NCI-H774 (cell line): ENCODE data around the gene SDC4.

ENCODE experiments used
- DNase-seq: peaks from one replicate; lab custom pipeline; 2025; lab: John Stamatoyannopoulos, UW

SDC4 gene

DNA sequence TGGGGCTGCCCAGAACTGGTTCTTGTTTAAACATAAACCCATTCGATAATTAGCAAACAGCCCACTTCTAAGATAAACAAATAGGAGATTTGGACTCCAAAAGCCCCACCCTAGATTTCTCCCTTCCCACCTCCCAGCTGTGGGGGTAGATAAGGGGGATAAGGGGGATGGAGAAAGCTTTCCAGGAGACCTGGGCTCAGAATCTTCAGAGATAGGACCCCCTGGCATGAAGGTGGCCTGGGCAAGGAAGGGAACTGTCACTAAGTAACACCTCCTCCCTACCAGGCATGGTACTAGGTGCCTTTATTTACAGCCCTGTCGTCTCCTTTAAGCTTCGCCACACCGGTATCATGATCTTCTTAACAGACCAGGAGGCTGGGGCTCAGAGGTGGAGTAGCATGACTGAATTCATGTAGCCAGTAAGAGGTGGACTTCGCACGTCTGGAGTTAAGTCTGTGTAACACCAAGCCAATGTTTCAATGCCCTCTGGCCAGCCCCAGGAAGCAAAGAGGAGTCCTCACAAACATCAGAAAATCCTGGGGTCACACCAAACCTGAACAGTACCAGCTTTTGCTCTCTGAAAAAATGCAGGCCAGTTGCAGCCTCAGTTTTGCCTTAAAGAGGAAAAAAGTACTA, 4.6 kb downstream of the SDC4 start:
- DNase-seq = peak; percentile 59

DNA sequence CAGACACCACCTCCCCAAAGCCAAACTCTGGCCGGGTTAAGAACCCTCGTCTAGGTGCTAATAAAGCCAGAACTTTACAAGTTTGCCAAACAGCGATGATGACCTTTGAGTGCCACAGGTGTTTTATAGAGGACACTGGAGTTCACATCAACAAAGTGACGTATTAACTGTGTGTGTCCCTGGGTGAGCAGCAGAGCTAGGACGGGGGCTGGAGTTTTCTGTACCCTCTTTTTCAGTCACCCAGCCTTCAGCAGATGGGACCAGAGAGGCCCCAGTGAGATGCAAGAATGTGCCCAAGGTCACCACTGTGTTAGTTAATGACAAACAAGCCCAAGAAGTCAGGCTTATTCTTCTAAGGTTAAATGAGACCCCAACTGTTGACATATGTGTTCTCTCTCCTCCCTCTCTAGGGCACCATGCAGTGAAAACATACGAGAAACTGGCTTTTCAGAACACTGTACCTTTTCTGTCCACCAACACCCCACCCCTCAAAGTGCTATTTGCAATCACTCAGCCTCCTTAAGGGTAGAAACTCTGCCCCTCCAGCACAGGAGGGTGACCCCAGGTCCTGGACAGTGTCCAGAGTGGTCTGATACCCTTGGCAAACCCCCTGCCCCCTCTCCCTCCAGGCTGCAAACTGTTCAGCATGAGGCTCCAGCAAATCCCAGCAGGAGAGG, 5.2 kb downstream of the SDC4 start:
- peak; percentile 14 for DNase-seq

DNA sequence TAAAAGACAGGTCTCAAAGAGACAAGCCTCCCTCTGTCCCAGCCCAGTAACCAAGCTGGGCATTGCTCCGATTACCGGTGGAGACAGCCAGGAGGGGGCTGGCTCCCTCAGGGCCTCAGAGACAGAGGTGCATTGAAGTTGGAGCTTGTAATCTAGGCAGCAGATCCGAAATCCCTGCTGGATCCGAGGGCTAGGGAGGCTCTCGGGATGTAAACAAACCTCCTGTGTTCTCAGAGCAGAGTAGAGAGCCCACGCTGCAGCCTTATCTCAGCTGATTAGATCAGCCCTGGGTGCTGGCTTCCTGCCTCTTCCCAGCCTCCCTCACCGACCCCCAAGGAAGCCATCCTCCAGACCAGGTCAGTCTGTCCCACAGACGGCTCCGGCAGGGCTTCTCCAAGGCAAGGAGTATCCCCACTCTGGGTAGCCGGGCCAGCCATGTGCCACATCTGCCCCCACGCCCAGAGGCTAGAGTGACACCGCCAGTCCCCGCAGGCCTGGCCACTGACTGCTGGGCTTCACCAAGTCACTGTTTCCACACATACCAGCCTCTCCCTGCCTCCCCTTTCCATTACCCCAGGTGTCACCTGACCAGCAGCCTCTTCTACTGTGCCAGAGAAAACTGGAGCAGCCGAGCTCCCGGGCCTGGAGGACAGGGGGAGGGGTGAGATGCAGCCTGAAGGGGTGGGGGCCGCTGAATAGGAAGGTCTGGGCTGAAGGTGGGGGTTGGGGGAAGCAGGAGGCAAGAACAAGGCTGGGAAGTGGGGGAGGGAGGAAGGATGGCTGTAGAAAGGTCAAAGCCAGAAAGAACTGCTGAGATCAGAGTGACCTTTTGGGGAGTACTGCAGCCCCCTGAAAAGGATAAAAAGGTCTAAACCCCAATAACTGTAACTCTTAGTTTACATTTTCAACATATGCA, 6.0 kb downstream of the SDC4 start:
- peak; percentile 38 for DNase-seq

DNA sequence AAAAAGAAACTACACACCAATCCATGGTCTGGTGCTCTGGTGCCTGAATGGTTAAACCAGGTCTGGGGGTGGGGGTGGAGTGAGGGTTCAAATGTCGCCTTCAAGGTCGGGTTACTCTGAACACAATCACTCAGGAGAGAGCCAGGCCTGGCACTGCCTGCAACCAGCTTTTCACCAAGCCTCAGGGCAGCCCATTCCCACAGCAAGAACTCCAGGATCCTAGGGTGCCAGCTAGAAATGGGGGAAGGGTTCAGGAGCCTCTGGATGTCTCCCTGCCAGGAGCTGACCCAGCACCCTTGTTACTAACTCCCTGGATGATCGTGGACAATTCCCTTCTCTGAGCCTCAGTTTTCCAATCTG, 6.7 kb downstream of the SDC4 start:
- no peak for DNase-seq

DNA sequence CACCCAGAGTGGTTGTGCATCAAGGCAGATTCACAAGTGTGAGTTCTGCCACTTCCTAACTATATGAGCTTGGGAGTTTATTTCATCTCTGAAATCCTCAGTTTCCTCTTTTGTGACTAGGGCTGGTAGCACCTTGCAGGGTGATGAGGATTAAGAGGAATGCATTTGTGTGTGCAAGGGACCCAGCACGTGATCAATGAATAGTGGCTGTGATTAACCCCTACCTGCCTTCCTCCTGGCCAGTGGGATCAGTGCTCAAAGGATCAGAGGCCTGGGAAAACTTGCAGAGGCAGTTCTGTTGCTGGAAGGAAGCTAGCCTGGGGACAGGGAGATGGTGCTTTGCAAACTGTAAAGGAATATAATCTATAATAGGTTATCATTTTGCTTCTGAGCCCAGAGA, 7.3 kb downstream of the SDC4 start:
- DNase-seq = no peak

DNA sequence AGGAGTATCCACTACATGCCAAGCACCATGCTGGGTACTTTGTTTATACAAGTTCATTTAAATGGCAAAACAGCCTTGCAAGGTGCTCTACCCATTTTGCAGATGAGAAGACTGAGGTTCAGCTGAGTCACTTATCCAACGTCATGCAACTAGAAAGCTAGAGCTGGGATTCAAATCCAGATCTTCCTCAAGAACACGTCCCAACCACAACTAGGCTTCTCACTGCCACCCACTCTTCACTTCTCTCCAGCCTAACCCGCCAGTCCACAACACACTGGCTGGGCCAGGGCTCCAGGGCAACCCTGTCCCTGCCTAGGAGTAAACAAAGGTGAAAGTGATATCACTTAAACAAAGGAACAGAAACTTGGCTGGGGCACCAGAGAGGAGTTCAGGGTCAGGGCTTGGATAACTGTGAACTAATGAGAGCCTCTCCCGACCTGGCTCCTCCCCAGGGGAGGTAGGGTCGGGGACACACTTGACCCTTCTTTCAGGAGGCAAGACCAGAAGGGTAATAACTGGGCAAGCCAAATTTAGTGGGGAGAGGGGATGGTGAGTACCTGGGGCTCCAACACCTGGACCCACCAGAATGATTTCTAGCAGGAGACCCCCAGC, 7.9 kb downstream of the SDC4 start:
- no peak for DNase-seq

DNA sequence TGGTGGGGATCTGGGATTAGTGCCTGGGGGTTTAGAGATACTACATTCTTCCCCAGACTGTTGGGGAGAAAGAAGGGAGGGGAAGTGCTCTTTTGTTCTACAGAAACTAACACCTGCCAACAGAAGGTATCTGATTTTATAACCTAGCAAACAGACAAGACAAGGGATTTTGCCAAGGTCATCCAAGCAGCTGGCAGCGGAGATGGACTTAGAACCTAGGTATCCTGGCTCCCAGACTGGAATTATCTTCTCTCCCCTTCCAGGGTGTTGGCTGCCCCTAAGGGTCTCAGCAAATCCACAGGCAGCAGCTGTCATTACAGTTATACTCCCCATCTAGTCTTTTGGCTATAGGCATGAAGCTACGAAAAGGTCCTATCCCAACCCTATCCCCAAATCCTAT, 8.4 kb downstream of the SDC4 start:
- DNase-seq = no peak

DNA sequence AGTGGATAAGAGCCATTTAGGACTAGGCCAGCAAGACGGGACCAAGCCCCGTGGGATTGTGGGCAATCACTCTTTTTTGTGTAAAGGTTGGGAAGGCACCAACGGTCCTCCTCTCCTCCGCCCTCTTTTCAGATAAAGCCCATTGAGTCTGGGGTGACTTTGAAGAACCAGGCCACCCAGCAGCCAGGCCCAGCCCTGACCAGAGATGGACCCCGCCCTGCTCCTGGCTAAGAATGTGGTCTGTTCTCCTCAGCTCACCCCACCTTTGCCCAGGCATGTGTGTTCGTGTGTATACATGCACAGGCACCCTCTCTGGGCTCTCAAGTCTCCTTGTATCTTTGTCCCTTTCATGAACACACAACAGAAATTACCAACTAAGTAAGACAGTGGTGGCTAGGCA, 9.1 kb downstream of the SDC4 start:
- DNase-seq = no peak

DNA sequence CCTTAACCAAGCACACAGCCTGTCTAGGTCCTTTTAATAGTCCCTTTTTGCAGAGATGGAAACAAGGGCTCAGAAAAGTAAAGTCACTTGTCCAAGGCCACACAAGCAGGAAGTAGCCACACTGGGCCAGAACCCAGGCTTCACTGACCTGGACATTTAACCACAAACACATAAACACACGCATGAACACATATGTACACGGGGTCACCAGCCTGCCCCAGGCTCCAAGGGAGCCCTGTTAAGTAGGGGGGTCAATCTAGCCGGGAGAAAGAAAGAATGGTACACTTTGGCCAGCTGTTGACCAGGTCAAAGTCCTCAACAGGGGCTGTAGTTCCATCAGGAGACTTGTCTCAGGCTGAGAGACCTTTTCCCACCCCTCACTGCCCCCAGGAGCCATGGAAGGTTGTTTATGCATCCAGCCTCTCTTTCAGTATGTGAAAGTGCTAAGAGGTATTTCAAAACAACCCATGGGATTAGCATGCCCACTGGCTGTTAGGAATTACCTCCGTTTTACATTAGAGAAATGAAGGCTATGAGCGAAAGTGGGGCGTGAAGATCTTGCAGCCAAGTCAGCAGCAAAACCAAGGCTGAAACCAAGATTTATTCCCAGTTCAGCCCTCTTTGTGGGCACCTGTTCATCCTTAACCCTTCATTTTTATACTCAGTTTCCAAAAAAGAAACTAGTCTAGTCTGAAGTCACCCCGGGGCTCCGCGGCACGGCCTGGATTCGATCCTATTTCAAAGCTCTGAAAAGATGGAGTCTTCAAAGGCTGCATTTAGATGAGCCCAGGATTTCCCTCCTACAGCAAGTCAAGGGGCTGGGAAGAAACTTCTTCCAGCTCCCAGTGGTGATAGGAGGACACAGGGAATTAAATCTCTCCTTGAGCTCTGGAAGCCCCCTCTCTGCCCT, 9.8 kb downstream of the SDC4 start:
- DNase-seq = no peak

DNA sequence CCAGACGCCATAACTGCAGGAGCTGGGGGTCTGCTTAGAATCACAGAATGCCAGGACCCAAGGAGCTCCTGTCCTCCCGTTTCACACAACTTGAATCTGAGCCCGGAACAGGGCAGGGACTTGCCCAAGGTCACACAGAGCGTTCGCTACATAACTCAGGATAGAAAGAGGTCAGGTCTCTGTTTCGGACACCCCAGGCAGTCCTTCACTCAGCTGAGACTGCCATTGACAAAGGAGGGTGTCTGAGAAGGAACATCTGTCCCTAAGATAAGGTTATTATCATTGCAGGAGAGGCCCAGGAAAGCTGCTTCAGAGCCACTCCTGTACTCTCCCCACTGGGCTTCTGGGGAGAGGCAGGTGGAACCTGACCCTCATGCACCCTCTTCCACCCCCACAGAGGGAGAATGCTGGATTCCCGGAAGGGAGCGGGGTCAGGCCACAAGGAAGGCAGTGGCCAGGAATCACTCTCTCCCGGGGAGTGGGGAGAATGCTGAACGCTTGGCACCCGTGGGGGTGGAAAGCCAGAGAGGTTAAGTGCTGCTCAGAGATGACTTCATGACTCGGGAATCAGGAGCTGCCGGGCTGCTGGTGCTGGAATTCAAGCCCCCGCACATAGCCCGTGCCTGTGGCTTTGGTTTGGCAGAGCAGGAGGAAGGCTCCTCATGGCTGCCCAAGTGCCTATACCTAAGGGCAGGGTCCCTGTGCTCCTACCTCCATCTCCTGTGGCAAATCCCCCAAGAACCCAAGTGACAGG, 10.7 kb downstream of the SDC4 start:
- DNase-seq = no peak

DNA sequence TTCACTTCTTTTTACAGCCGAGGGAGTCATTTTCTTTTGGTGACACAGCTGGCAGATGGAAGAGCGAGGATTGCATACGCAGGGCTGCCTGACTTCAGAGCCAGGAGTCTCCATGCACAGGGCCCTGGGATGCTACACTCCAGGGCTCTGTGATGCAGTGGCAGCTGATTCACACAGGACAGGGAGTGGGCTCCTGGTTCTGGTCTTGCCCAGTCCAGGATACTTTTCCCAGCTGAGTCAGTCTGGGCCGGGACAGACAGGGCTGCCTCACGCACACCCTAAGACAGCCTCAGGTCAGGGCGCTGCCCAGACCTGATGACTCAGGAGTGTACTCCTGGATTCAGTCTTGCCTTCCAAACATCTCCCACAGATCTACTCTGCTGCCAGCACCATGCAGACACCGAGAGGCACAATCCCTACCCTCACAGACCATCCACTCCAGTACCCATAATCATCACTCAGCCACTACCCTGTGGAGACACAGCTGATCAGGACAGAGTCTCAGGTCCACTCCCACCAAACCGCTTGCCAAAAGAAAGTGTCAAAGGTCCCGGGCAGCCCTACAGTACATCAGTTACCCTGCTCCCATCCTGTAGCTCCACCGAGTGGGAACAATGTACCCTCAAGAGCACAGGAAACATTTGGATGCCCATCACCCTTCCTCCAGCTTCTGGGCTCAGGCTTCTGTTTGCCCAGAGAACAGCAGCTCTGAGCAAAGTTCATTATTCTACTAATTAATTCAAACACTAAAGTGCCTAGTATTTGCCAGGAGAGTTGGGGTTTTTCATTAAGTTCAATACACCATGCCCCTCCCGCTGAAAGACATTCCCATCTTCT, 11.5 kb downstream of the SDC4 start:
- DNase-seq = no peak

DNA sequence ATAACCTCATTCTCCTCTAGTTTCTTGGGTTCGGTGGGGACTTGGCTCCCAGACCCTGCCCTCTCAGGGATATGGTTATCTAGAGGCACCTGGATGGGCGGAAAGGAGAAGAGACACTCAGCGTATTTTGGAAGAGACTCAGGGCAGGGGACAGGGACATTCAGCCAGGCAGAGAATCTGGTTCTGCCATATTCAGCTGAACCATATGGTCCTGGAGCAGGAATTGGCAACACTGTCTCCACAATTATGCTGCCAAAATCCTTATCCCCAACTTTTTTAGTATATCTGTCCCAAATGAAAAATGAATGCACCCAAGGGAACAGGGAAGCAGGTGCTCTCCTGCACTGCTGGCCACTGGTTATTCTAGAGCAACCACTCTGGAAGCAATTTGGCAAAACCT, 17.7 kb downstream of the SDC4 start:
- no peak for DNase-seq

DNA sequence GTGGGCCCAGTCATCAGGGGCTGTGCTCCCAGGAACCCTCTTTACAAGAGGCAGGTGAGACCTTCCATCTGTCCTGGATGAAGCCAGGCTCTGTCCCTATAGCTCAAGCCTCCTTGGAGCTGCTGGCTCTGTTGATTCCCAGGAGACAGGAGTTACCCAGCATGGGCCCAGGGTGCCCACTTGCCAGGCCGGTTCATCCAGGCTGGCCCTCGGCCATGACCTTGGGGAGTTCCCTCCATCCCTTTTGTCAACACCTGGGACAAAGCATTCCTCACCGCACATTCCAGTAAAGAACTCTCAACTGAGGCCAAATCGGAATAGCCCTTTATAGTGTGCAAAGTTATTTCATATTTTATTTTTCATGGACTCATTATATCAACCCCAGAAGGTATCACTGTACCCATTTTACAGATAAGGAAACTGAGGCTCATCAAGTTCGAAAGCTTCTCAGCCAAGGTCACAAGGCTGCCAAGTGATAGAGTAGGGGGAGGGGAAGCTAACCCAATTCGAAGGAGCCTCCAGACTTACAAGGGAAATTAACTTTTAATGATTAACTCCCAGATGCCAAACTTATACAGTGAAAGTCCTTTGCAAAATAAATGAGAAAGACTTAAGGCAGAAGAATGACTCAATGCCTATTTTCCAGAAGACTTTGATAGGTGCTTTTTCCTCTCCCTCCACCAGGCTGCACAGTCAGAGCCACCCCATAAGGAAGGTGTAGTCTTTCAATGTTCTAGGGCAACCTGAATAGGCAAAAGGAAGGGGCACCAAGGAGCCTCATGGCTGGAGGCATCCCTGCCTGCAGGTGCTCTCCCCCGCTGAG, 18.5 kb downstream of the SDC4 start:
- no peak for DNase-seq

DNA sequence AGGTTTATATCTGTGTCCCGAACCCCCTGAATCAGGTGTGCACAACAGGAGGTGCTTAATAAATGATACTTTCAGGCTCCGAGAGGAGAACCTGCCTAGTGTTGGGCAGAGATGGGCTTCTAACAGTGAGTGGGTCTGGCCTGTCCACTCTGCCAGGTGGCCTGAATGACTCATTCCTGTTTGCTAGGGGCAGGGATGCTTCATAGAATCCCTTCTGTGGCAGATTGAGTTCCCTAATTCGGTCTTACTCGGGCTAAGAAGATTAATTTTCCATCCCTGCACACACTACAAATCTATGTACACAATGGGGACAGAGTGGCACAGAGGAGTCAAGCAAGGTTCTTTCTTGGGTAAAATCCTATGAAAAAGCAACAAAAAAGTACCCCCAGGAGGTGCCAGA, 19.8 kb downstream of the SDC4 start:
- no peak for DNase-seq

DNA sequence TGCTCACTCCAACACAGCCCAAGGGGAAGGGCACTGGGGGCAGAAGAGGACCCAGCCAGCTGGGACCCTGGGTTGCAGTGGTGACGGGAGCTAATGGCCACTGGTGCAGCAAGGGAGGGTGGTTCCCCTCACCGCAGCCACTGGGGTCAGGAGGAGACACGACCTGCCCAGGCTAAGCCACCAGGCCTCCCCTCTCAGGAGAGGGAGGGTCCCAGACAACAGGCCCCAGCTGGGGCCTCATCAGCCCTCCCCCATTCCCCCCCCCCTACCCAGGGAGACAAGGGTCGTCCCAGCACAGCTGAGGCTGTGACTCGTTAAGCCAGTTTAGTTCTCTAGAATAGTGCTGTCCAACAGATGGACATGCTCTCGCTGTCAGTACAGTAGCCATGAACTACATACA, 22.9 kb downstream of the SDC4 start:
- DNase-seq = no peak

DNA sequence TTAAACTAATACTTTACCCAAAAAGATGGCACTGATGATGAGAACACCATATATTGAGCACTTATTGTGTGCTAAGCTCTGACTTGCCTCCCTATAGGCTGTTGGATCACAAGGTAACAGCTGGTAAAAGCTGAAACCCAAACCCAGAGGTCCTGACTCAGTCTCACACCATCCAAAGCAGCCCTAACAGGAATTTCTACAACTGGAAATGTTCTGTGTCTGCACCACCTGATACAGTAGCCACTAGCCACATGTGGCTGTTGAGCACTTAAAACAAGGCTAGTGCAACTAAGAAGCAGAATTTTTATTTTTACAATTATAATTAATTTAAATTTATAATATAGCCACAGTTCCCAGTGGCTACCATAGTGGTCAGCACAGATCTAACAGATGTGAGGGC, 24.5 kb downstream of the SDC4 start:
- DNase-seq = no peak

DNA sequence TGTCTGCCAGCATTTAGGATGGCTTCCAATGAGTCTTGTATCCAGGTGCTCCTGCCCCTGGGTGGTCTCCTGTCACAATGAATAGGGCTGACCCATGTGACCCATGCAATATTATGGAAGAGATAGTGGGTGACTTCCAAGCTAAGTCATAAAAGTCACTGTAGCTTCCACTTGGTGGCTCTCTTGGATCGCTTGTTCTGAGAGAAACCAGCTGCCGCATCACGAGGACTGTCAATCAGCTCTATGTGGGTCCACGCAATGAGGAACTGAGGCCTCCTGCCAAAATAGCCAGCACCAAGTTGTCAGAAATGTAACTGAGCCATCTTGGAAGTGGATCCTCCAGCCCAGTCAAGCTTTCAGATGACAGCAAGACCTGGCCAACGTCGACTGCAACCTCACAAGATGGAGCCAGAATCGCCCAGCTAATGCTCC, 25.3 kb downstream of the SDC4 start:
- DNase-seq = peak; percentile 14

DNA sequence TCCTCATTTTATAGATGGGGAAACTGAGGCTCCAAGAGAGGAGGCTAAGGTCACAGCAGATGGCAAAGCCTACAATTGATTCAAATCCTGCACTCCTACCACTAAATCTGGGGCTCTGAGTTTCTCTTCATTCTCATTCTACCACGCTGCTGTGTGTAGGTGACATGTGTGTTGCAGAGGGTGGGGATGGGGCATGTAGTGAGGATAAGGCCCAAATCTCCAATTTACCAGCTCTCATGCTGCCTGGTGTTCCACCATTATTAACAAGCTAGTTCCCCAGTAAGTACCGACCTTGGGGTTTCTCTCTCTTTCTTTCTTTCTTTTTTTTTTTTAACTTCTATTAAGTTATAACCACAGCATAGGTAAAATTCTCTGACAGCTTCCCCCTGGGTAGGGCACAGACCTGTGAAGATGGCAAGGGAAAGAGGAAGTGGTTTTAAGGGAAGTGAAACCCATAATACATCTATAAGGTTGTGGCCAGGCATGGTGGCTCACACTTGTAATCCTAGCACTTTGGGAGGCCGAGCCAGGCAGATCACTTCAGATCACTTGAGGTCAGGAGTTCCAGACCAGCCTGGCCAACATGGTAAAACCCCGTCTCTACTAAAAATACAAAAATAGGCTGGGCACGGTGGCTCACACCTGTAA, 27.2 kb downstream of the SDC4 start:
- DNase-seq = no peak

DNA sequence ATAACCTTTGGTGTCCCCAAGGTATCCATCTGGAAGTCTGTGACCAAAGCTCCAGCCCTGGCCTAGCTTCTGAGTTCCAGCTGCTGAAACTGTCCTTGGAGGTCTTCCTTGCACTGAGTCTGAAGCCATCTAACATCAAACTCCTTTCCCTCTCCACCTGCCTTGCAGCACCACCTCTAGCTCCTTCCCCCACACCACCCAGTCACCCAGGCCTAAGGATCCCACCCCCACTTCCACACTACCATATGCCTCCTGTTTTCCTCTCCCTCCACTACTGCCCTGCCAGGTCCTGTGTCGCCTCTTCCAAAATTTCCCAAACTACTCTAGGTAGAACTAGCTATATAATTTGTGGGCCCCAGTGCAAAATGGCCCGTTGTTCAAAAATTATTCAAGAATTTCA, 29.3 kb downstream of the SDC4 start:
- DNase-seq = no peak
